M059J (cell line): ENCODE data around the gene GGN. TPM values are rescaled to one million over a fixed set of nuclear protein-coding genes. Genes with fewer than 3 reads are reported as not detected.
"Not testable (repeated sequence)": the region's sequence is repeated elsewhere in the genome, so short reads cannot be mapped to it uniquely, and the experiment has no call there.

Experiments used
- DNase-seq: peaks from one replicate; pipeline ENCODE4 v3.0.0-alpha.2; 2012; ENCODE audit warnings: low read depth
- total RNA-seq: library from RNA; depleted of rRNA; stranded (reverse); fragments of >200 nt; shearing (Covaris generic); gene quantifications from 2 replicates; pipeline ENCODE4 v1.2.3, GENCODE V29; 2014

Gene GGN
- total RNA-seq, 1 experiment from 2014 or later: 0.64 TPM

DNA sequence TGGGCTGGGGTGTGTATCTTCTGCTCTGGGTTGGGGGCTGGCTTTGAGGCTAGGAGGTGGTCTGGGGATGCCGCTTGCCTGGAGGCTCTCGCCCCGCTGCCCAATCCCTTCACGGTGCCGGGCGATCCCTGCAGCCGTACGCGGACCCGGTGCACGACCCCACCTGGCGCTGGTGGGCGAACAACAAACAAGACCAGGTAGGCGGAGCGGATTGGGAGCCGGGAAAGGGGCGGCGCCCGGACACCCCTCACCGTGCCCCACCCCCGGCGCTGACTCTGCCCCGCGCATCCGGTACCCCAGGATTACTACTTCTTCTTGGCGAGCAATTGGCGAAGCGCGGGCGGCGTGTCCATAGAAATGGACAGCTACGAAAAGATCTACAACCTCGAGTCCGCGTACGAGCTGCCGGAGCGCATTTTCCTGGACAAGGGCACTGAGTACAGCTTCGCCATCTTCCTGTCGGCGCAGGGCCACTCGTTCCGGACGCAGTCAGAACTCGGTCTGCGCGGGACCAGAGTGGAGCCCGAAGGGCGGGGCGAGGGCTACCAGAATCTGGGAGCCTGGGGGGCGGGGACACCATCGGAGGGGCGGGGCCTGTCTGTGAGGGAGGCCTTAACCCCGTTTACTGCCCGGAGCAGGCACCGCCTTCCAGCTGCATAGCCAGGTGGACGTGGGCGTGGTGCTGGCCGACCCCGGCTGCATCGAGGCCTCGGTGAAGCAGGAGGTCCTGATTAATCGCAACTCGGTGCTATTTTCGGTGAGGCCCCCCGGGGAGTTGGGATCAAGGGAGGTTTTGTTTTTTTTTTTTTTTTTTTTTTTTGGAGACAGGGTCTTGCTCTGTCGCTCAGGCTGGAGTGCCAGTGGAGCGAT lies 25.5 kb downstream of the GGN start:
- peak; percentile 70 for DNase-seq

- no peak for DNase-seq
Observed at GRCh38 chr19:38361633-38362075, 26.2 kb downstream of the GGN start.

- no peak for DNase-seq
Observed at GRCh38 chr19:38360839-38361631, 26.8 kb downstream of the GGN start.

GRCh38 chr19:38360351-38360750 lies 27.5 kb downstream of the GGN start:
- no peak for DNase-seq

GRCh38 chr19:38359242-38360021 lies 28.4 kb downstream of the GGN start:
- no peak for DNase-seq

- DNase-seq: no peak
Observed at GRCh38 chr19:38358071-38358470, 29.8 kb downstream of the GGN start.

- DNase-seq: no peak
Observed at GRCh38 chr19:38355728-38356725, 31.8 kb downstream of the GGN start.

DNA sequence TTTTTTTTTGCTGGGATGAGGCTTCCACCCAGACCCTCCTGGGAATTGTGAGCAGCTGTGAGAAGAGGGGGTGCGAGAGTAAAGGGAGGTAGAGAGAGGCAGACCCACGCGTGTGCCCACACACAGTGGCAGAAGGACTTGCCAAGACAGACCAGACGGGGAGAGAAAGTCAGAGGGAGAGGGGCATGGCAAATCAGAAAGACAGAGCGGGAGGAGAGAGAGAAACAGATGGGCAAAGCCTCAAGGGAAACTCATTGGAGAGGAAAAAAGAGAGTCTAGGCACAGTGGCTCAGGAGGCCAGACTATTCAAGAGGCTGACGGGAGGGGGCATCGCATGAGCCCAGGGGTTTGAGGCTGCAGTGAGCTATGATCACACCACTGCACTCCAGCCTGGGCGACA lies 35.2 kb downstream of the GGN start:
- no peak for DNase-seq

- DNase-seq: no peak
Observed at GRCh38 chr19:38351865-38352395, 35.9 kb downstream of the GGN start.

DNA sequence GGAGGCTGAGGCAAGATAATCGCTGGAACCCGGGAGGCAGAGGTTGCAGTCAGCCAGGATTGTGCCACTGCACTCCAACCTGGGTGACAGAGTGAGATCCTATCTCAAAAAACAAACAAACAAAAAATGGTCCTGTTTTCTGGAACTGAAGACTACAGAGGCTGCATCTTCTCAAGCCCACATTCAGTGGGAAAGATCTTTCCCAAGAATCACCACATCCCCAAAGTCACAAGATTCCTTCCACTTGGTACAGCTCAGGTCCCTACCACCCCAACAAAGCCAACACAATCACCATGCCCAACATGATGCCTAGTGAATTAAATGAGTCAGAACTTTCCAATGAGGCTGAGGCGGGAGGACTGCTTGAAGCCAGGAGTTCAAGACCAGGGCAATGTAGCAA lies 37.0 kb downstream of the GGN start:
- DNase-seq: peak; percentile 25

DNA sequence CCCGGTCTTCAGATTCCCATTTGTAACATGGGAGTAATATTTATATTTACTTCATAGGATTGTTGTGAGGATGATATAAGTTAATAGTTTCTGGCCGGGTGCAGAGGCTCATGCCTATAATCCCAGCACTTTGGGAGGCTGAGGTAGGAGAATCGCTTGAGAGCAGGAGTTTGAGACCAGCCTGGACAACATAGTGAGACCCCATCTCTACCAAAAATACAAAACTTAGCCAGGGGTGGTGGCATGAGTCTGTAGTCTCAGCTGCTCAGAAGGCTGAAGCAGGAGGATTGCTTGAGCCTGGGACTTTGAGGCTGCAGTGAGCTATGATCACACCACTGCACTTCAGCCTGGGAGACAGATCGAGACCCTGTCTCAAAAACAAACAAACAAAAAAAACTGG lies 41.0 kb downstream of the GGN start:
- DNase-seq: no peak

DNA sequence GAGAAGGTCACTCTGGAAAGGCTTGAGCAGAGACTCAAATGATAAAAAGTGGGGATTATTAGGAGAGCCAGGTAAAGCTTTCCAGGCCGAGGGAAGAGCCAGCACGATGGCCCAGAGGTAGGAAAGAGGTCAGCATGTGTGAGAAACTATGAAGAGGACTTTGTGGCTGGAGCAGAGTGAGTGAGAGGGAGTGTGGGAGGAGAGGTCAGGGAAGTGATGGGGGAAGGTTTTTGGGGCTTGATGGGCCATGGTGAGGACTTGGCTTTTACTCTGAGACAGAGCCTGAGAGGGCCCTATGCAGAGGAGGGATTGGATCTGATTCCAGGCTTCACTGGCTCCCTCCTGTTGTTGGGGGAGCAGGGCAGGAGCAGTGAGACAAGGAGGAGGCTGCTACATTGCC lies 46.9 kb downstream of the GGN start:
- no peak for DNase-seq

DNA sequence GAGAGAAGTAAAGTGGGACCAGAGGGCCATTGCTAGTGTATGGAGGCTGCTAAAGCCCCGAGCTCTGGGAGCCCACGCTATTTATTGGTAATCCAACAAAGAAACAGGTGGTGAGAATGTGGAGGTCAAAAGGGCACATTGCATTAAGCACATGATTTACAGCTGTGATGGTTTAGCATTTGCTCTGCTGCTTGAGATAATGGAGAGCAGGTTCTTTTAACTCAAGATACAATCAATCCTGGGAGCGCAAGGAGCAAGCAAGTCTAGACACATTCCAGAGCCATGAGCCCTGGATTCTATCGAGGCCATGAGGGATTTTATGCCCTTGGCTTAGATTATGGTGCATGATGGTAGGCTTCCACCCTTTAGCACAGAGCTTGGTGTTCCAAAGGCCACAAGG lies 48.8 kb downstream of the GGN start:
- DNase-seq: not testable (repeated sequence)

DNA sequence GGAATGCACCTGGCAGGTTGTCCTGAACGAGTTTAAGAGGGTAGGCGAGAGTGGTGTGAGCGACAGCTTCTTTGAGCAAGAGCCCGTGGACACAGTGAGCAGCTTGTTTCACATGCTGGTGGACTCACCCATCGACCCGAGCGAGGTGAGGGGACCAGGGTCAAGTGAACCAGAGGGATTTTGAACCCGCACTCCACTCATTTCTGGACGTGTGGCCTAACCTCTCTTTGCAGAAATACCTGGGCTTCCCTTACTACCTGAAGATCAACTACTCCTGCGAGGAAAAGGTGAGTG lies 50.5 kb downstream of the GGN start:
- DNase-seq: no peak

DNA sequence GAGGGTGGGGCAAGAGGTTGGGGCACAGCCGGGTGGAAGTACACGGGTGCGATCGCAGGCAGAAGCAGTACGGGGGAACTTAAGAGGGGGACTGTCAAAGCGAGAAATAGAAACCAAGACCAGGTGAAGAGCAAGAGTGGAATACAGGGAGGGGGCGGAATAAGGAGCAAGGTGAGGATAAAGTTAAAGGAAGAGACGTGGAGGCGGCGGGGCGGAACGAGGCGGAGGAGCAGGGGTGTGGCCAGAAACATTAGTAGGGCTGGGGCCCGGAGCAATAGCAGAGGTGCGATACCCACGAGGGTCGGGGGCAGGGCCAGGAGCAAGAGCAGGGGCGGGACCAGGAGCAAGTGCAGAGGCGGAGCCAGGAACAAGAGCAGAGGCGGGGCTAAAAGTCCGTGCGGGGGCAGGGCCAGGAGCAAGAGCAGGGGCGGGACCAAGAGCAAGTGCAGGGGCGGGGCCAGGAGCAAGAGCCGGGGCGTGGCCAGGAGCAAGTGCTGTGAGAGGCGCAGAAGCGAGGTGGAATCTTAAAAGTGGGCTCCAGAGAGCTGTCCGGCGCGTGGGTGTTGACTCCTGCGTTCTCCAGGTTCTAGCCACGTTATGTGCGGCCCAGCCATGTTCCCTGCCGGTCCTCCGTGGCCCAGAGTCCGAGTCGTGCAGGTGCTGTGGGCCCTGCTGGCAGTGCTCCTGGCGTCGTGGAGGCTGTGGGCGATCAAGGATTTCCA lies 51.0 kb downstream of the GGN start:
- peak; percentile 83 for DNase-seq

GRCh38 chr19:38335949-38336637 lies 51.7 kb downstream of the GGN start:
- peak; percentile 97 for DNase-seq
